Stimulated activated CD4-positive, alpha-beta T cell treated with anti-CD3 and anti-CD28 coated beads, Interleukin-12 subunit alpha, Interleukin-12 subunit beta, amount 100 ng/mL, for 24 hours (primary cell): ENCODE results near the gene EXOC4.
"Not testable (repeated sequence)": the region's sequence is repeated elsewhere in the genome, so short reads cannot be mapped to it uniquely, and the experiment has no call there.

ENCODE experiments used
- DNase-seq, 2 experiments: peaks; one replicate each; pipeline ENCODE4 v3.0.0-alpha.2; 2020; ENCODE audit warnings: low read depth in 2 of 2

The EXOC4 gene

GRCh38 chr7:133252858-133253518 lies at the start of gene EXOC4:
Gene EXOC4 (plus strand): TSS chr7:133253078.
- peak; percentile 83 to 84 for DNase-seq

DNA sequence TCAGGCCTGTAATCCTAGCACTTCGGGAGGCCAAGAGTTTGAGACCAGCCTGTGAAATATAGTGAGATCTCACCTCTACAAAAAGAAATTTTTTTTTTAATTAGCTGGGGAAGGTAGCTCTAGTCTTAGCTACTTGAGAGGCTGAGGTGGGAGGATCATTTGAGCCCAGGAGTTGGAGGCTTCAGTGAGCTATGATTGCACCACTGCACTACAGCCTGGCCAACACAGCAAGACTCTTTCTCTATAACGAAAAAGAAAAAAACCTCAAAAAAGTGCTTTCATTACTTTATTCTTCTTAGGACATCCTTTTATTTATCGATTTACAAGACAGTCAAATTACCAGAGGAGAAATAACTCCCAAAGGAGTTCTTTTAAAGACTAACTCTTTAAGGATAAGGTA lies 49.4 kb upstream of the EXOC4 start:
- DNase-seq = no peak

- DNase-seq = no peak
Observed at GRCh38 chr7:133207687-133208086, 45.2 kb upstream of the EXOC4 start.

GRCh38 chr7:133210817-133211216 lies 42.1 kb upstream of the EXOC4 start:
- not testable (repeated sequence) for DNase-seq

GRCh38 chr7:133213772-133214171 lies 39.1 kb upstream of the EXOC4 start:
- DNase-seq = not testable (repeated sequence)

DNA sequence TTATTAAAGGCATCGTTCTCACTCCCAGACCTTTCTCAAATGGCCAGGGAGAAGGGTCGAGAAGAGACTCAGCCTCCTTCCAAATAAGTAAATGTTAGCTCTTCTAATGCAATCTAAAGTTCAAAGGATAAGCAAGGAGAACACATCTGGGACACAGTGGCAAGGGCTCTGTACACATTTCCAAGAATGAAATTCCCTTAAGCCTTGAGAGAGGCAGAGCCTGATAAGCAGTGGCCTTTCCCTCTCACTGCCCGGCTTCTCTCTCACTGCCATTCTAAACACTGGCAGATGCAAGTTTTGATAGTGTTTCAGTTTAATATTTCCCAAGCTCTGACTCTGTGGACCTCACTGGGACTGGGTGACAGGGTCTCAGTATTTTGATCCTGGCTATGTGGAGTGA lies 35.1 kb upstream of the EXOC4 start:
- DNase-seq = no peak

DNA sequence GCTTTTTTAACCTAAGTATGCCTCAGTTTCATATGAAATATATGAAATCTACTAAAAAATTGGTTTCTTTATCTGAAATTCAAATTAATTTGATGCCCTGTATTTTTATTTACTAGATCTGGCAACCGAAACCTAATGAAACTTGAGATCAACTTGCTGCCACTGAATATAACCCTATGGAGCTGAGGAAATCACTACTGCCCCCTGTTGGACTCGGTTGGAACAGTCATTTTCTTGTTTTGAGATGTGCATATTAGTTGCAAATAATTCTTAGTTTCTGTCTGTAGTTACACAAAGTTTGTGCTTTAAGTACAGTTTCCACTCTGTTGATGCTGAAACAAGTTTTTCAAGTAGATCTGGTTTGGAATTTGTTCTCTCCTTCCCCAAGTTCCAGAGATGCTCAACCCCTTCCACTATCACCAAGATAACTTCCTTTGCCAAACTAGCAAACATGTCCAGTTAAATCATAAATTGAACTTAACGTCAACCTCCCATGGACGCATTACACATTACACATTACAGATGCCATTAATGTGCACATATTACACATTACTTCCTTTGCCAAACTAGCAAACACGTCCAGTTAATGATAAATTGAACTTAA lies 22.2 kb upstream of the EXOC4 start:
- peak in 1 of 2 experiments; percentile 56 for DNase-seq

DNA sequence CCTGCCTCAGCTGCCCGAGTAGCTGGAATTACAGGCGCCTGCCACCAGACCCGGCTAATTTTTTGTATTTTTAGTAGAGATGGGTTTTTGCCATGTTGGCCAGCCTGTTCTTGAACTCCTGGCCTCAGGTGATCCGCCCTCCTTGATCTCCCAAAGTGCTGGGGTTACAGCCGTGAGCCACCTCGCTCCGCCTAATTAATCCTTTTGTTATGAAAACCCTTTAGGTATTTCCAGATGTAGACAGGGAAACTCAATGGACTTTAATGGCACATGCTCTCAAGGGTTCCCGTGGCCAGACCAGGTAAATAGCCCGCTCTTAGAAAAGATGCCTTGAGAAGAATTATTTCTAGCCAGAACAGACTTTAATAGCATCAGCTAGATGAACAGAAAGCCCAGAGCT lies 19.7 kb upstream of the EXOC4 start:
- DNase-seq = no peak

DNA sequence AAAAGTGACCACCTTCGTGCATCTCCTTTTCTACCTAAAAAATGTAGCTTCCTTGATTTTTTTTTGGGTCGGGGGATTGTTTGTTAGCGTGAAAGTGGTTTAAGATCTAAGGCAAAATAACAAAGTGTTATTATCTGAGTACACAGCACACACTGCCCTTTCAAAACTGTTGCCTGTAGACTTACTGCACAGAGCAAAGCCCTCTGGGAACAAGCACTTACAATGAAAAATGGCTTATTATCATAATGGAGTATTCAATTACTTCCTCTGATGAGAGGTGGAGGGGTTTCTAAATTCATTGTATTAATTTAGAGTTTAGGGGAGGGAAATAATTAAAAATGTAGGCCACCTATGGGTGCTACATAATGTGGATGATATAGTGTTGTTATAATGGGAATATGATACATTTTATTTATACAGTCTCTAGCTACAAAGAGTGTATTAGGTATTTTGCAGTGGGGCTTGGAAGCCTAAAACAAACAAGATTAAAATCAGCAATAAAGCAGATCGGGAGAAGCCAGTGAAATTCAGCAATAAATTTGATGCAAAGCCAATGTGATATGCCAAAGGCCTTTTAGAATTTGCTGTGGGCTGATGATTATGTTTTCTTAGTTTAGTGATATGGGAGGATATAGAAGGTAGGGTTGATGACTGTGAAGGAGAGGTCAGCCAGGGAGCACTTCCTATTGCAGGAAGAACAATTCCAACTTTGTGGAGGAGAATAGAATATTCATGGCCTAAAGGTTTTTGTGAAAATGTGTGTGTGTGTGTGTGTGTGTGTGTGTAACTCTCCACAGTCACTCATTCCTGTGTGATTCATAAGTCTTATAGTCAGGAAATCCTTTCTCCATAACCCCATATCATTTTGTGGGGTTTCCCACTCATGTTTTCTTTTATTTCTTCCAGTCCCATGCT lies 17.7 kb upstream of the EXOC4 start:
- no peak for DNase-seq

GRCh38 chr7:133237545-133237944 lies 15.3 kb upstream of the EXOC4 start:
- no peak for DNase-seq

DNA sequence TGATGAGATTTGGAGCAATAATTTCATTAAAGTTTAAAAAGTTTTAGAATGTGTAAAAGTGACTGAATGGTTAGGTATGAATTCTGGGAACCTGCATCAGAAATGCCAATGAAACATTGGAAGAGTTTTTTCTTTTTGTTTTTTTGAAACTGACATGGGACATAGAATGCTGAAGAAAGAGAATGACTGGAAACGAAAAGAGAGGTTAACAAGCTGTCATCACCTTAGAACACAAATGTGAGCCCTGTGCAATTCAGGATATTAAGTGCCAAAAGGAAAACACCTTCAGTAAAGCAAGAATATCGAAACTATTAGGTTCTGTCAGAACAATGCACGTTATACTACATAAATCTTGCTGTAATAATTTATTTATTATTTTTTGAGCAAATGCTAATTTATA lies 12.6 kb upstream of the EXOC4 start:
- no peak for DNase-seq

DNA sequence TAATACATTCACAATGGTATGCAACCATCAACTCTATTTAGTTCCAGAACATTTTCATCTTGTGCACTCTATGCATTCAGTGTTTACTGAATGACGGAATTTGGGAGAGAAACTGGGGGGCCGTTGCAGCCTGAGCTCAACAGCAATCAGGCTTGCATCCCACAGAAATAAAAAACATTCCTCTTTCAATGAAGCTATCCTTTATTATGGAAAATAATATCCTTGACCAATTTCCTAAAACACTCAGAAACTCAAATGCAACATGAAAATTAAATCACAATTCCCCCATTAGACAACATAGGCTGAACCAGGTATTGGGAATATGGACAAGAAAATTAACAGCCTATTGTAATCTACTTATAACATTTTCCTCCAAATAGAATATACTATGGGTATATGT lies 6.3 kb upstream of the EXOC4 start:
- no peak for DNase-seq

GRCh38 chr7:133248901-133249300 lies 4.0 kb upstream of the EXOC4 start:
- no peak for DNase-seq

- DNase-seq = no peak
Observed at GRCh38 chr7:133252506-133252857, 396 bp upstream of the EXOC4 start.

GRCh38 chr7:133253519-133253875 lies 619 bp downstream of the EXOC4 start:
- no peak for DNase-seq

DNA sequence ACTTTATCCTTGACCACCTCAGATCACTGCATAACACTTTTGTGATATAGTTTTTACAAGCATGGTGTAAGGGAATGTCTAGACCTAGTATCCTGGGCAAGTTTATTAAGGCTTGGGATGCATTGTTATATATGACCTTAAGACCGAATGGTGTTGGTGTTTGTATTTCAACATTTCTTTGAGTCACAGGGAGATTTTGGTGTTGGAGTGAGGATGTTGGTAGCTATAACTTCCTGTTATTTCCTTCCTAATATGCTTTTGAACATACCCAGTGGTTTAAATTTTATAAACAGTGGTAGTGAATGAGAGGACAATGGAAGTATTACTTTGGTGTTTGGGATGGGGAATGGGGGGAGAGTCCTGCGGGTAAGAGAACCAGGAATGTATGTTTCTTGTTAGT lies 2.6 kb downstream of the EXOC4 start:
- no peak for DNase-seq

DNA sequence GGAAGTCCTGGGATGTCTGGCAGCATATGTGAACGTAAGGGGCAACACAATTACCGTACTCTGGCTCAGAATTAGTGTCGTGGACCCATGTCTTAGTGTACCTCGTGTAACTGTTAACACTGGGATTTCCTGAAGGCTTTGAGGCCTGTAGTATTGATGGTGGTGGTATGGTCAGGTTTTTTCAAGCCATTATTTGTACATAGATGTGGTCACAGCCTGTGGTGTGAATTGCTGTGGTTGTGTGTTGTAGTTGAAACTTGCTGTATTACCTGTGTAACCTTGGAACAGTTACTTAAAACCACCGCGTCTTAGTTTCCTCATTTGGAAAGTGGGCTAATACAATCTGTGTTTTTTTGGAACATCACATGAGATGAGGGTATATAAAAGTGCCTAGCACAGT lies 5.3 kb downstream of the EXOC4 start:
- no peak for DNase-seq

DNA sequence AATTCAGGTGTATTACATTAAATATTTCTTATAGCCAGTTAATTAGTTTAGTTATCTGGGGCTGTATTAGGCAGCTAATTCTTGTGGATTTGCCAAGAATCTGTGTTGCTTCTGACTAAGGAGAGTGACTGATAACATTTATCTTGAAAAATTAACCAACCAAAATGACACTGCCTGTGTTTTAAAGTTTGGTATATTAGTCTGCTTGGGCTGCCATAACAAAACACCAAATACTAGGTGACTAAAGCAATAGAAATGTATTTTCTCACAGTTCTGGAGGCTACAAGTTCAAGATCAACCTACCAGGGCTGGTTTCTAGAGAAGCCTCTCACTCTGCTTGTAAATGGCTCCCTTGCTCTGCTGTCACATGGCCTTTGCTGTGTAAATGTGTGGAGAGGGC lies 12.9 kb downstream of the EXOC4 start:
- no peak for DNase-seq

- no peak for DNase-seq
Observed at GRCh38 chr7:133268355-133268754, 15.5 kb downstream of the EXOC4 start.

DNA sequence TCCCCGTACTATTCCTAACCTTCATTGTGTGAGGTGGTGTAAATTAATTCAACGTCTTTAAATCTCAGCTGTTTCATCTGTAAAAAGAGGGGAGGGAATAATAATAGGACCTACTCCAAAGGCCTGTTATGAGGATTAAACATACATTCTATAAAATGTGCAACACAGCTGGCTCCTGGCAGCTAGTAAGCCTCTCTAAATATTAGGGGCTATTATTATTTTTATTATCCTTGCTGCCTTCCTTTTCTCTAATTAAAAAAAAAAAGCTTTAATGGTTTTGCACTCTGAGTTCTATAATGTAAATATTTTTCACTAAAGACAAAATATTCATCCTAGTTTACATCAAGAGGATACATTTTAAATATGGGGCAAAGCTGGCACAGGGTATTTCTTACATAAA lies 19.5 kb downstream of the EXOC4 start:
- DNase-seq = no peak

DNA sequence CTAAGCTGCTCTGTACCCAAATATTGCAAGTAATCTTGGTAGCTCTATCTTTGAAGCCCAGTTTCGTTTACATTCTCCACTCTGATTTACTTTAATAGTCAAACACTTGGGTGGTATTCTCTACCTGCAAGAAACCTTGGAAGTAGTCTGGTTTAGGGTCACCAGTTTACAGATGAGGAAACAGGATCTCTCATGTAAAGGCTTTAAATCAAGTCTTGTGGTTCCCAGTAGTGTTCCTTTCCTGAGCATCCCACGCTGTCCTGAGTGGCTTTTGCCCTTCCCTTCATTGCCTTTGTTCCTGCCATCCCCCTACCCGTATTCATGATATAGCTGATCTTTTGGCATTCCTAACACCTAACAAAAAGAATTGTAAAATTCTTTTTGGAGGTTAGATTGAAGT lies 20.3 kb downstream of the EXOC4 start:
- DNase-seq = no peak

DNA sequence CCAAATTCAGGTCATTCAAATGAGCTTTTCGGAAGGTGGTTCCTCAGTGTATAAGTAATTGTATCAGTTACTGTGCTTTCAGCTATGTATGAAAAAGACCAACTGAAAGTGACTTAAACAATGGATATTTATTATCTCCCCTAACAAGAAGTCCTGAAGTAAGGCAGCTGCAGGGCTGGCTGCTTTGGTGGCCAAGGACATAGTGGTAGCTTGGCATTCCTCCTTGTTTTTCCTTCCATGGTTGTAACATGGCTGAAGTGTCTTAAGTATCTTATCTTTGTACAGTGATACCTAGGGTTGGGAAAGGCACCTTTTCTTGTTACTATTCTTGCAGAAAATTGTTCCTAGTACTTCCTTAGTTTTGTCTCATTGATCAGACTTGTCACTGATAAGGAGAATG lies 21.4 kb downstream of the EXOC4 start:
- DNase-seq = no peak

GRCh38 chr7:133275008-133275407 lies 22.1 kb downstream of the EXOC4 start:
- no peak for DNase-seq
